HG02973 (cell line): ENCODE data around the gene ZCWPW1.

ENCODE experiments used
- ATAC-seq: cut with Tn5 transposase; IDR thresholded peaks from one replicate; pipeline ENCODE4 v1.9.1; 2021; ENCODE audit warnings: moderate library complexity; ENCODE audit not compliant: unreplicated experiment

The ZCWPW1 gene

DNA sequence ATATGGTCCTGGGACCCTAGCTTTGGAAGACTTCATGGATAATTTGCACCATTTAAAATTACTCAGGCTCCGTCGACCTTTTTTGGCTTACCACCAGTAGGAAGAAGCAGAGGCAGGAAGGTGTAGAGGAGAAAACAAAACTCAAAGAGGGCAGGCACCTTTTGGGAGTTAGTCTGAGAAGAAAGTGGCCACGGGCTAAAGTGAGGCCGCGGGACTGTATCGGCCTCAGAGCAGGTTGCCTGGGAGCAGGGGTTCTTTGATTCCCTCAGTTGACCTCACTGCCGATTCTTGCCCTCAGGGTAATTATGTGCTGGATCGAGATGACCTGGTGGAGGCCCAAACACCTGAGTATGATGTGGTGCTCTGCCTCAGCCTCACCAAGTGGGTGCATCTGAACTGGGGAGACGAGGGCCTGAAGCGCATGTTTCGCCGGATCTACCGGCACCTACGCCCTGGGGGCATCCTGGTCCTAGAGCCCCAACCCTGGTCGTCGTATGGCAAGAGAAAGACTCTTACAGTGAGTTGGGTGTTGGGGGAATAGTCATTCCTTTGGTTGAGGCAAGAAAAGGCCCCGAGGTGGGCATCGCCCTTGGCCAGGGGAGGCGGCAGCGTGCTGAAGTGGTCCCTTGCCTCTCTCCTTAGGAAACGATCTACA lies 4.2 kb upstream of the ZCWPW1 start:
- ATAC-seq = no peak

GRCh38 chr7:100432053-100432452 lies 3.5 kb upstream of the ZCWPW1 start:
- no peak for ATAC-seq

DNA sequence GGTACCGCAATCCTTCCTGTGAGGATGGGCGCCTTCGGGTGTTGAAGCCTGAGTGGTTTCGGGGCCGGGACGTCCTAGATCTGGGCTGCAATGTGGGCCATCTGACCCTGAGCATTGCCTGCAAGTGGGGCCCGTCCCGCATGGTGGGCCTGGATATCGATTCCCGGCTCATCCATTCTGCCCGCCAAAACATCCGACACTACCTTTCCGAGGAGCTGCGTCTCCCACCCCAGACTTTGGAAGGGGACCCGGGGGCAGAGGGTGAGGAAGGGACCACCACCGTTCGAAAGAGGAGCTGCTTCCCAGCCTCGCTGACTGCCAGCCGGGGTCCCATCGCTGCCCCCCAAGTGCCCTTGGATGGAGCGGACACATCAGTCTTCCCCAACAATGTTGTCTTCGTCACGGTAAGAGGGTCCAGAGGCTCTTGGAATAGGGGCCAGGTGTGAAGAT lies 2.8 kb upstream of the ZCWPW1 start:
- no peak for ATAC-seq

- peak; percentile 0 for ATAC-seq
Measured at GRCh38 chr7:100430493-100431285, 2.2 kb upstream of the ZCWPW1 start.

DNA sequence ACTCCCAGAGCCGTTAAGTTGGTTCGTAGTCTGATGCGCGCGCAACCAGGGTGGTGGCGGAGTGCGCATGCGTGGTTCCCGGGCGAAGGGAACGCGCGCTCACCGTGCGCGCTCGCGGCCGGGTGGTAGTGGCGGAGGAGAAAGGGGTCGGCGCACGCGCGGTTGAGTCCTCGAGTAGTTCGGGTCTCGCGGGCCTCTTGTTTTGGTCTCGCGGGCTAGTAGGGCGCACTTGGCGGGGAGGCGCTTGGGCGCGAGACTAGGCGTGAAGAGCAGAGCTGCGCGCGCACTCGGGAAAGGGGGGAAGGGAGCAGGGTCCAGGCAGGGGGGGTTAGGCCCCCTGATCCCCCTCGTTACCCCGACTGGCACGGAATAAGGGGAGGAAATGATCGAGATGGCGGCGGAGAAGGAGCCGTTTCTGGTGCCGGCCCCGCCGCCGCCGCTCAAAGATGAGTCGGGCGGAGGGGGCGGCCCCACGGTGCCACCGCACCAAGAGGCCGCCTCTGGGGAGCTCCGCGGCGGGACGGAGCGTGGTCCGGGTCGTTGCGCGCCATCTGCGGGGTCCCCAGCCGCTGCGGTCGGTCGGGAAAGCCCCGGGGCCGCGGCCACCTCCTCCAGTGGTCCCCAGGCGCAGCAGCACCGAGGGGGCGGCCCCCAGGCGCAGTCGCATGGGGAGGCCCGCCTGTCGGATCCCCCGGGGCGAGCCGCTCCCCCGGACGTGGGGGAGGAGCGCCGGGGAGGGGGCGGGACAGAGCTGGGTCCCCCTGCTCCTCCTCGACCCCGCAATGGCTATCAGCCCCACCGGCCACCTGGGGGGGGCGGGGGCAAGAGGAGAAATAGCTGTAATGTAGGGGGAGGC lies 1.4 kb upstream of the ZCWPW1 start, which contains the start of gene MEPCE:
Gene MEPCE, plus strand, starts transcription at position 195 of the 856 bp plus-strand sequence. Its CDS starts 188 bp downstream, at position 383.
- peak; percentile 29 for ATAC-seq

- ATAC-seq = peak; percentile 42
Measured at GRCh38 chr7:100428967-100429636, 599 bp upstream of the ZCWPW1 start.

- no peak for ATAC-seq
Measured at GRCh38 chr7:100427762-100428198, 723 bp downstream of the ZCWPW1 start.

- no peak for ATAC-seq
Measured at GRCh38 chr7:100426516-100426915, 2.0 kb downstream of the ZCWPW1 start.

GRCh38 chr7:100425347-100425746 lies 3.2 kb downstream of the ZCWPW1 start:
- no peak for ATAC-seq

- ATAC-seq = no peak
Measured at GRCh38 chr7:100423315-100423714, 5.2 kb downstream of the ZCWPW1 start.

DNA sequence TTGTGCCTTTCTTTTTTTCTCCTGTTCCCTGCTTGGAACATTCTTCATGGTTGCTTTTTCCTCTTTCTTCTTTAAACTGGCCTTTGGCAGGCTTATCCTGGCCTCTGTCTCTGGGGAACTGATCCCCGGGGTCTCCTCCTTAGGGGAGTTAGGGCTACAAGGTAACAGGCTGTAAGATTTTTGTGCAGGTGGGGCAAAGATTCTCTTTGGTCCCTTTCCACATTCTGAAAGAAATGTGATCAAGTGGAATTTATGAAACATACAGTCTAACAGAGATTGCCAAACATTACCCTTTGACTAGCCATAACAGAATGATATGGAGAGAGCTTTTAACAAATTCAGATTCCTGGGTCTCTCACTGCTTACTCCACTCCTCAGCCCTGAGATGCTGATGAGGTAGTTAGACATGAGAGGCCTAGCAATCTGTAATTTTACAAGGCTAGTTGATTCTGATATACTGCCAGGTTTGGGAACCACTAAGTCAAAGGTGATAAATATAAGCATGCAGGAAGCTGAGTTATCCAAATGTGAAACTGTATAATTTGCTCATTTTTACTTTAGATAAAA lies 8.8 kb downstream of the ZCWPW1 start:
- ATAC-seq = no peak

- ATAC-seq = no peak
Measured at GRCh38 chr7:100418930-100419659, 9.4 kb downstream of the ZCWPW1 start.

GRCh38 chr7:100415448-100415847 lies 13.1 kb downstream of the ZCWPW1 start:
- no peak for ATAC-seq

DNA sequence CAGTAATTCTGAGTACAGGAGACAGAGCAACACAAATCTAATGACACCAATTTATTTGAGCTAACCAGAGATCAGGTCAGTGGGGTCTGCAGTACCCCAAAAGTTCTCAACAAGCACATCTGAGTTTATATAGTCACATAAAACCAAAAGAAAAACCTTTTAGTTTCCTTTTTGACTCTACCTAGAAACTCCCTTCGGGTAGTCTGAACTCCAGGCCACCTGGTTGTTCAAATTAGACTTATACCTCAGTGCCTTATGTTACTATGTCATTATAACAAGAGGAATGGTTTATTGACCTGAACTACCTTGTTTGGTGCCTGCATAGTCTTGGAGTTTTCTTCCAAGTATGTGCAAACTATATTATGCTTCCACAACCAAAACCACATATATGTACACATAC lies 14.6 kb downstream of the ZCWPW1 start:
- peak; percentile 52 for ATAC-seq

DNA sequence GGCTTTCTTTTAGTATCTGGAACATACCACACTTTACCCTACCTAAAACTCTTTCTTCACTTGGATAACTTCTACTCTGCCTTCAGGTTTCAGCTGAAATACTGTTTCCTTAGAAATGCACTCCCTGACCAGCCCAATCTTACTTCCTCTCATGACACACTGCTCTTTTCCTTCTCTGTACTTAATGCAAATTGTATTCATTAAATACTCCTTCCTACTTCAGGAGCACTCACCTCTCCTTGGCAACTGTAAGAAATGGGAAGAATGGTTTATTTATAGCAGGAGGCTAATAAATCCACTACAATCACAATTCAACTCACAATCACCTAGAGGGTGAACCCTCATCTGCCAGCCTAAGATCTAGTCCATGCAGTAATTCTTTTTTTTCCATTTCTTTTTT lies 15.2 kb downstream of the ZCWPW1 start:
- no peak for ATAC-seq

GRCh38 chr7:100411101-100411500 lies 17.4 kb downstream of the ZCWPW1 start:
- no peak for ATAC-seq

DNA sequence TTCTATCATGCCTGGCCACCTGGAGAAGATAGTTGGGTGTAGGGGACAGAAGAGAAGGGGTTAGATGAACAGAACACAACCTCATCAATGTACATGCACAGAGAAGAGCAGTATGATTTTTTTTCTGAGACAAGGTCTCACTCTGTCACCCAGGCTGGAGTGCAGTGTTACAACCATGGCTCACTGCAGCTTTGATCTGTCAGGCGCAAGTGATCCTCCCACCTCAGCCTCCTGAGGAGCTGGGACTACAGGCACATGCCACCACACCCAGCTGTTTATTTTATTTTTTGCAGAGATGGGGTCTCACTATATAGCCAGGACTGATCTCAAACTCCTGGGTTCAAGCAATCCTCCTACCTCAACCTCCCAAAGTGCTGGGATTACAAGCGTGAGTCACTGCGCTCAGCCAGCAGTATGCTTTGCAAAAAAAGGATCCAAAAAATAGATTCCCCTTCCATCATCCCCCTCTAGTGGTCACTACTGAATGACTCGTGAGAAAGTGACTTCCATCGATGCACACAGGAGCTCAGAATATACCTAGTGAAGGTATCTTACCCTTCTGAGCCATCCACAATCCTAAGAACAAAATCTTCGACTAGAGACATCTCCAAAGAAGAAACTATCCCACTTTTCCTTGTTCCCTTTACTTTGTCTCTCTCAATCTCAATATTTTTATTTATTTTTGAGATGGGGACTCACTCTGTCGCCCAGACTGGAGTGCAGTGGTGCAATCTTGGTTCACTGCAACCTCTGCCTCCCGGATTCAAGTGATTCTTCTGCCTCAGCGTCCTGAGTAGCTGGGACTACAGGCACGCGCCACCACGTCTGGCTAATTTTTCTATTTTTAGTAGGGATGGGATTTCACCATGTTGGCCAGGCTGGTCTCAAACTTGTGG lies 21.0 kb downstream of the ZCWPW1 start:
- ATAC-seq = peak; percentile 67

DNA sequence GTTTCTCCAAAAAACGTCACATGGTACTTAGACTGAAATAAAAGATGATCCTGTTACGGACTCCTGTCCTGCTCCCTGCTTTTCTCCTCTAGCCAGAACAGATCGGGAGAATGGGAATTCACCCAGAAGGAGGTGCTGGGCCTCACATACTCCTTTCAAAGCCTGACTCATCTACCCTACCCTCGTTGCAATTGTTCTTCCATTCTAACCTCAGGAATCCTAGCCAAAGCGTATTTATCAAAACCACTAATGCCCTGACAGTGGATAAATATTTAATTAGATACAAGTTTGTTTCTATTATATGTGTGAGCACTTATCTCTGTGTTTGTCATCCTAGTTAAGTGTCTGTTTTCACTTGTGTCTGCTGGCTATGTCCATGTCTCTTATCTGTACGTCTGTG lies 21.7 kb downstream of the ZCWPW1 start:
- ATAC-seq = no peak

DNA sequence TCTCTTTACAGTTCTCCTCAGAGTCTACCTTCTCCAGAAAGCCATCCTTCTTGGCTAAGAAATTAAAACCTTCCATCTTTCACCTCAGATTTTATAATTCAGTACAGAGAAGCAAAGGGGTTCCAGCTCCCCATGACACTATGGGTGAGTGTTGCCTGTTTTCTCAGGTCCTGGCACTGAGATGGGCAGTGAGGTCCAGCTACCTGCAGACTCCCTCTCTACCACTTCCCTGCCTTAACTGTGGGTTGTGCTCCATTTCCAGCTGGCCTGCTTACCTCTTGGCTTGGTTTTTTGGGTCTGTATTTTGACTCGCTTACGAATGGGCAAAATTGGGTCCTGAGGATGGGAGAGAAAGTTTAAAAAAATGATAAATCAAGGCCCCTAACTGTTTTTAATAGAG lies 26.3 kb downstream of the ZCWPW1 start:
- ATAC-seq = no peak
